ENCODE data around the gene ESYT3.
"Not testable (repeated sequence)": the region's sequence is repeated elsewhere in the genome, so short reads cannot be mapped to it uniquely, and the experiment has no call there.

The ESYT3 gene

GRCh38 chr3:138476526-138476925 is 42.1 kb downstream of the ESYT3 start:
- Histone ChIP-seq H3K27me3 (replicated peaks; ENCODE audit: control insufficient read depth, insufficient read depth, low read length) (no peaks in the 10 kb centered on the region), H3K4me3 (replicated peaks; ENCODE audit: low read depth, low read length) (no peak overlapping the region), H3K36me3 (ENCODE audit: control insufficient read depth, insufficient read depth, low read length) (no peaks in the 10 kb centered on the region)
- TF ChIP-seq CTCF (IDR thresholded peaks at IDR 0.05; ENCODE audit: insufficient read depth, low read length, poor library complexity, severe bottlenecking): no peak
- no peak for DNase-seq (ENCODE audit: extremely low read depth, insufficient read length)

- no peak for TF ChIP-seq CTCF (IDR thresholded peaks at IDR 0.05; ENCODE audit: insufficient read depth, low read length, poor library complexity, severe bottlenecking)
- H3K36me3 ChIP-seq (ENCODE audit: control insufficient read depth, insufficient read depth, low read length): no peaks in the 10 kb centered on the region
- no peak for DNase-seq (ENCODE audit: extremely low read depth, insufficient read length)
- no peak overlapping the region for H3K4me3 ChIP-seq (replicated peaks; ENCODE audit: low read depth, low read length)
- H3K27me3 ChIP-seq (replicated peaks; ENCODE audit: control insufficient read depth, insufficient read depth, low read length): no peaks in the 10 kb centered on the region
Observed at GRCh38 chr3:138477120-138477519, 42.7 kb downstream of the ESYT3 start.

GRCh38 chr3:138477801-138478200 is 43.4 kb downstream of the ESYT3 start:
- Histone ChIP-seq H3K36me3 (ENCODE audit: control insufficient read depth, insufficient read depth, low read length) (no peaks in the 10 kb centered on the region), H3K4me3 (replicated peaks; ENCODE audit: low read depth, low read length) (no peak overlapping the region), H3K27me3 (replicated peaks; ENCODE audit: control insufficient read depth, insufficient read depth, low read length) (no peaks in the 10 kb centered on the region)
- no peak for DNase-seq (ENCODE audit: extremely low read depth, insufficient read length)
- TF ChIP-seq CTCF (IDR thresholded peaks at IDR 0.05; ENCODE audit: insufficient read depth, low read length, poor library complexity, severe bottlenecking): no peak

GRCh38 chr3:138479438-138479863 is 45.0 kb downstream of the ESYT3 start:
- Histone ChIP-seq H3K27me3 (replicated peaks; ENCODE audit: control insufficient read depth, insufficient read depth, low read length) (no peaks in the 10 kb centered on the region), H3K4me3 (replicated peaks; ENCODE audit: low read depth, low read length) (no peak overlapping the region), H3K36me3 (ENCODE audit: control insufficient read depth, insufficient read depth, low read length) (no peaks in the 10 kb centered on the region)
- peak; percentile 91 for TF ChIP-seq CTCF (IDR thresholded peaks at IDR 0.05; ENCODE audit: insufficient read depth, low read length, poor library complexity, severe bottlenecking)
- no peak for DNase-seq (ENCODE audit: extremely low read depth, insufficient read length)

- not testable (repeated sequence) for H3K36me3 ChIP-seq (ENCODE audit: control insufficient read depth, insufficient read depth, low read length); DNase-seq (ENCODE audit: extremely low read depth, insufficient read length); H3K4me3 ChIP-seq (replicated peaks; ENCODE audit: low read depth, low read length); H3K27me3 ChIP-seq (replicated peaks; ENCODE audit: control insufficient read depth, insufficient read depth, low read length)
Observed at GRCh38 chr3:138484672-138485071, 50.3 kb downstream of the ESYT3 start.

- not testable (repeated sequence) for H3K4me3 ChIP-seq (replicated peaks; ENCODE audit: low read depth, low read length); H3K27me3 ChIP-seq (replicated peaks; ENCODE audit: control insufficient read depth, insufficient read depth, low read length); DNase-seq (ENCODE audit: extremely low read depth, insufficient read length); H3K36me3 ChIP-seq (ENCODE audit: control insufficient read depth, insufficient read depth, low read length)
Observed at GRCh38 chr3:138486580-138486979, 52.2 kb downstream of the ESYT3 start.

GRCh38 chr3:138491971-138492370 is 57.6 kb downstream of the ESYT3 start:
- H3K4me3 ChIP-seq (replicated peaks; ENCODE audit: low read depth, low read length): no peak overlapping the region
- H3K36me3 ChIP-seq (ENCODE audit: control insufficient read depth, insufficient read depth, low read length): no peaks in the 10 kb centered on the region
- no peak for TF ChIP-seq CTCF (IDR thresholded peaks at IDR 0.05; ENCODE audit: insufficient read depth, low read length, poor library complexity, severe bottlenecking)
- DNase-seq (ENCODE audit: extremely low read depth, insufficient read length): no peak
- H3K27me3 ChIP-seq (replicated peaks; ENCODE audit: control insufficient read depth, insufficient read depth, low read length): no peaks in the 10 kb centered on the region

All from GM06990 (cell line).